Stomach (tissue), 4 donors: ENCODE measurements around the gene ABCD2.

Experiments
- CTCF ChIP-seq, 7 experiments: fragments of 450-650 bp in 4 of 7; fragments of 200-600 bp in 3 of 7; sonication (generic) in 3 of 7; IDR thresholded peaks; one replicate each; pipeline ENCODE4 v1.5.1; 2016 to 2019; ENCODE audit warnings: antibody characterized with exemption in 7 of 7, control low read depth in 2 of 7, mild to moderate bottlenecking in 1 of 7
- POLR2A ChIP-seq, 4 donors: fragments of 450-650 bp; IDR thresholded peaks; one replicate each; pipeline ENCODE4 v1.6.1; 2016; ENCODE audit warnings: antibody characterized with exemption in 4 of 4, control low read depth in 2 of 4, mild to moderate bottlenecking in 1 of 4, moderate library complexity in 1 of 4

- no peak for TF ChIP-seq CTCF (IDR thresholded peaks at IDR 0.05)
- no peak for TF ChIP-seq POLR2A (IDR thresholded peaks at IDR 0.05)
Measured at GRCh38 chr12:39510001-39510400, 109.6 kb downstream of the ABCD2 start.
